ENCODE measurements around the gene EIF3L.
A peak's percentile ranks its signal among the peaks of the same experiment; 100 is the strongest.

The EIF3L gene

GRCh38 chr22:37855462-37855861 lies 6.2 kb downstream of the EIF3L start:
- DNase-seq, result no peak

GRCh38 chr22:37860796-37861421 lies 11.7 kb downstream of the EIF3L start:
- no peak for DNase-seq

- no peak for DNase-seq
These were observed 13.5 kb downstream of the EIF3L start for GRCh38 chr22:37862570-37863325.

GRCh38 chr22:37865510-37865909 lies 16.3 kb downstream of the EIF3L start:
- no peak for DNase-seq

- DNase-seq, result no peak
These were observed 21.1 kb downstream of the EIF3L start for GRCh38 chr22:37870273-37870672.

GRCh38 chr22:37880668-37881440 lies 31.6 kb downstream of the EIF3L start:
- no peak for DNase-seq

GRCh38 chr22:37884420-37884819 lies 35.2 kb downstream of the EIF3L start:
- DNase-seq, result no peak

- DNase-seq, result no peak
These were observed 38.6 kb downstream of the EIF3L start for GRCh38 chr22:37887584-37888378.

GRCh38 chr22:37891926-37892325 lies 42.7 kb downstream of the EIF3L start:
- no peak for DNase-seq

- no peak for DNase-seq
These were observed 43.5 kb downstream of the EIF3L start for GRCh38 chr22:37892566-37893335.

- no peak for DNase-seq
These were observed 44.4 kb downstream of the EIF3L start for GRCh38 chr22:37893583-37893983.

GRCh38 chr22:37894939-37895670 lies 45.9 kb downstream of the EIF3L start:
- DNase-seq, result no peak

GRCh38 chr22:37896181-37896592 lies 47.0 kb downstream of the EIF3L start:
- peak; percentile 72 for DNase-seq

GRCh38 chr22:37896939-37897338 lies 47.7 kb downstream of the EIF3L start:
- no peak for DNase-seq

GRCh38 chr22:37897807-37898206 lies 48.6 kb downstream of the EIF3L start:
- no peak for DNase-seq

- no peak for DNase-seq
These were observed 49.4 kb downstream of the EIF3L start for GRCh38 chr22:37898441-37899181.

- DNase-seq, result no peak
These were observed 55.6 kb downstream of the EIF3L start for GRCh38 chr22:37904572-37905533.

GRCh38 chr22:37905534-37906363 lies 56.5 kb downstream of the EIF3L start, which contains the start of gene MICALL1:
Gene MICALL1, plus strand, starts transcription at chr22:37906297. Its CDS starts 126 bp downstream, at chr22:37906423.
- peak; percentile 71 for DNase-seq
